Astrocyte of the spinal cord (primary cell): ENCODE measurements around the gene SPCS1.

Experiments
- DNase-seq: peaks from one replicate; pipeline ENCODE4 v3.0.0; 2011; ENCODE audit warnings: low read depth, low spot score
- H3K4me3 ChIP-seq: 2 replicates; pipeline ENCODE4 v1.5.1; 2011; ENCODE audit warnings: low read depth, mild to moderate bottlenecking, low read length, moderate library complexity
- in situ Hi-C: cut with HindIII; loops from 2 replicates; pipeline ENCODE4 v1.10.0; 2017; ENCODE audit warnings: low sequenced_read_pairs
- TF ChIP-seq, protein P1 (sequence below): IDR thresholded peaks from 2 replicates; pipeline ENCODE4 v1.5.1; 2012; ENCODE audit warnings: low read depth, mild to moderate bottlenecking, low read length, inconsistent platforms

The SPCS1 gene

DNA sequence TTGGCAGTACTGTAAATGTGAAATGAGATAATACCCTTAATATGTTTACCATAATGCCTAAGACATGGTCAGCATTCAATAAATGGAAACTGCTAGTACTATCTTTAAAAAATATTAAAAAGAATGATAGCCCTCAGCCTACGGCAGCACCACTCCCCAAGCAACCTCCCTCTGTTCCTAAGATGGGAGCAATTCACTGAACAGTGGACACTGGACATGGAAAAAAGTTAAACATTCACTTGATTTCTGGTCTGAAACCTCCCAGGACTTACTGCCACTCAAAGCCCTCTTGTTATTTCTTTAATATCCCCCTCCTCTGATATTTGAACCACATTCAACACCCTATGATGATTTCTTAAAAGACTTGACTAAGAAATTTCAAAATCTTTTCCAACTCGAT lies 37.8 kb downstream of the SPCS1 start:
- no peak for DNase-seq
- in situ Hi-C loops = no loop called here
- no peak overlapping the region for H3K4me3 ChIP-seq
- TF ChIP-seq, protein P1, sequence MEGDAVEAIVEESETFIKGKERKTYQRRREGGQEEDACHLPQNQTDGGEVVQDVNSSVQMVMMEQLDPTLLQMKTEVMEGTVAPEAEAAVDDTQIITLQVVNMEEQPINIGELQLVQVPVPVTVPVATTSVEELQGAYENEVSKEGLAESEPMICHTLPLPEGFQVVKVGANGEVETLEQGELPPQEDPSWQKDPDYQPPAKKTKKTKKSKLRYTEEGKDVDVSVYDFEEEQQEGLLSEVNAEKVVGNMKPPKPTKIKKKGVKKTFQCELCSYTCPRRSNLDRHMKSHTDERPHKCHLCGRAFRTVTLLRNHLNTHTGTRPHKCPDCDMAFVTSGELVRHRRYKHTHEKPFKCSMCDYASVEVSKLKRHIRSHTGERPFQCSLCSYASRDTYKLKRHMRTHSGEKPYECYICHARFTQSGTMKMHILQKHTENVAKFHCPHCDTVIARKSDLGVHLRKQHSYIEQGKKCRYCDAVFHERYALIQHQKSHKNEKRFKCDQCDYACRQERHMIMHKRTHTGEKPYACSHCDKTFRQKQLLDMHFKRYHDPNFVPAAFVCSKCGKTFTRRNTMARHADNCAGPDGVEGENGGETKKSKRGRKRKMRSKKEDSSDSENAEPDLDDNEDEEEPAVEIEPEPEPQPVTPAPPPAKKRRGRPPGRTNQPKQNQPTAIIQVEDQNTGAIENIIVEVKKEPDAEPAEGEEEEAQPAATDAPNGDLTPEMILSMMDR = no peak

DNA sequence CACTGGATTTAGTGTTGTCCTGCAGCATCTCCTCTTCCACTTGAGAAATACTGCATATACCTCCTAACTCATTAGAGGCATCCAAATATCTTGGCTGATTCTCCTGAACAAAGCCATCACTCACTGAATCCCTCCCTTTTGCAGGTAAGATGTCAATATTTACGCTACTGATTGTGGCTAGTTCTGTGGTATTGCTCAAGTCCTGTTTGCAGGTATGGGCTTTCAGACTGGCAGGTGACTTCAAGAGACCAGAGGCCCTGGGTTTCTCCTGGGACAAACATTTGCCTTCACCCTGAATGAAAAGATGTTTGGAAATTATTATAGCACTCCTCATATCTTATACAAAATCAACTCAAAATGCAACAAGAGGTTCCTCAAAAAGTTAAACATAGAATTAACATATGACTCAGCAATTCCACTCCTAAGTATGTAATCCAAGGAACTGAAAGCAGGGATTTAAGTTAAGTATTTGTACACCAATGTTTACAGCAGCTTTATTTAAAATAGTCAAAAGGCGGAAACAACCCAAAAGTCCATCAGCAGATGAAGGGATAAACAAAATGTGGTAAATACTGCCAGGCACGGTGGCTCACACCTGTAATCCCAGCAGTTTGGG lies 46.2 kb downstream of the SPCS1 start:
- in situ Hi-C loops = no loop called here
- TF ChIP-seq, protein P1 = no peak
- no peak for DNase-seq
- H3K4me3 ChIP-seq = no peak overlapping the region

DNA sequence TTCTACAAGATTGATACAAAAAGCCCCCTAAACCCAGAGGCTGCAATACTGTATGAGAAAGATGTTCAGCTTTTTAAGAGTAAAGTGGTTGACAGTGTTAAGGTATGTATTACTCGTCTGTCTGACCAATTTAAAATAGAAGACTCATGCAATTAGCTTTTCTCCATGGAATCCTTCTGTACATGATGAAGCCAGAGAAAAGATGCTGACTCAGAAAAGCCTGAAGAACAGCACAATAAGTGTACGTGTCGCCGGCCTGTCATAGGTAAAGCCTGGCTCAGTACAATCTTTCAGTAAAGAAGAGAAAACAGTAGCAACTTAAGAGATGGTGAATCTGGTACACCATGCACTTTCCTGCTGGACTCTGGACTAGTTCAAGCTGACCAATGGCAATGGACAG lies 48.5 kb downstream of the SPCS1 start:
- TF ChIP-seq, protein P1 = no peak
- no peak for DNase-seq
- in situ Hi-C loops = no loop called here
- H3K4me3 ChIP-seq = no peak overlapping the region

DNA sequence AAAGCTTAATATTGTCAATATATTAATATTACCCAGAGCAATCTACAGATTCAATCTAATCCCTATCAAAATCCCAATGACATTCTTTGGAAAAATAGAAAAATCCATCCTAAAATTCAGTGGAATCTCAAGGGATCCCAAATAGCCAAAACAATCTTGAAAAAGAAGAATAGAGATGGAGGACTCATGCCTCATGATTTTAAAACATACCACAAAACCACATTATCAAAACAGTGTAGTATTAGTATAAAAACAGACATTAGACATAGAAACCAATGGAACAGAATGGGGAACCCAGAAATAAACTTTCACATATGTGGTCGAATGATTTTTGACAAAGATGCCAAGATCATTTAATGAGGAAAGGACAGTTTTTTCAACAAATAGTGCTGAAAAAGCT lies 50.2 kb downstream of the SPCS1 start:
- no peak for DNase-seq
- in situ Hi-C loops = no loop called here

More for the DNA sequence above, 50.2 kb downstream of the SPCS1 start:
- TF ChIP-seq, protein P1 = no peak
- no peak overlapping the region for H3K4me3 ChIP-seq
